HG03354 (cell line): ENCODE measurements around the gene CEP162.
"Not testable (repeated sequence)": the region's sequence is repeated elsewhere in the genome, so short reads cannot be mapped to it uniquely, and the experiment has no call there.

ENCODE experiments used
- ATAC-seq: cut with Tn5 transposase; IDR thresholded peaks from one replicate; pipeline ENCODE4 v1.9.1; 2021; ENCODE audit warnings: mild to moderate bottlenecking; ENCODE audit not compliant: unreplicated experiment, poor library complexity, severe bottlenecking

Gene CEP162

DNA sequence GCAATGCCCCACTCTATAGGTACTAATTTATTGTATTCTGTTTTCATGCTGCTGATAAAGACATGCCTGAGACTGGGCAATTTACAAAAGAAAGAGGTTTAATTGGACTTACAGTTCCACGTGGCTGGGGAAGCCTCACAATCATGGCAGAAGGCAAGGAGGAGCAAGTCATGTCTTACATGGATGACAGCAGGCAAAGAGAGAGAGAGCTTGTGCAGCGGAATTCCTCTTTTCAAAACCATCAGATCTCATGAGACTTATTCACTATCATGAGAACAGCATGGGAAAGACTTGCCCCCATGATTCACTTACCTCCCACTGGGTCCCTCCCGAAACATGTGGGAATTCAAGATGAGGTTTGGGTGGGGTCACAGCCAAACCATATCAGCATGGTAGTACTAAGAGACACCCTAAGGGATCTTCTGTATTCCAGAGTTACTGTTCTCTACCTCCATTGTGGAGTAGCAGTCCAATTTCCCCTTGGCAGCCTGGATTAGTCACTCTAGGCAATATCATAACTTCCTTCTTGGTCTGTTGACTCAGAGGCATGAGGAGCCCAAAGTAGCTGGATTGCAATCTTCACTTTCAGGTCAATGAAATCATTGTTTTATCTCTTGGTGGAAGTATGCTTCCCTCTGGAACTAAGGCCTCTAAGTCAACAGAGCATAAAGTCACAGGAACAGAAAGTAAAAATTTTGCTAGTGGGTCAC is 122.1 kb downstream of the CEP162 start:
- ATAC-seq = not testable (repeated sequence)

DNA sequence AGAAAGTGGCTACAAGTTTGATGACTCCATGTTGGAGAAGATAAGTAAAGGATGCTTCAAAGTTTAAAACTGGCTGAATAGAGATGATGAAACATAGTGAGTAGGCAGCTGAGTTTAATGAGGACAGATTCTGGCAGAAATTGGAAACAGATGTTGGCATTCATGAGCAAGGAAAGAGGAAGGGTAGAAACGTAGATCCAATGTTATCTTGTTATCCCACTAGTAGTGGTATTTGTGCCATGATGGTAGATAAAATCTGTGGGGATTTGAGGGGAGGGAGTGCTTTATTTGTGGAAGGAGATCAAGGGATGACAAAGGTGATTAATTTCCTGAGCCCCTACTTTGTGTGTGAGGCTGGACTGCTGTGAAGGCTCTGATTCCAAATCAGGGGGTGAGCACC is 124.4 kb downstream of the CEP162 start:
- no peak for ATAC-seq

DNA sequence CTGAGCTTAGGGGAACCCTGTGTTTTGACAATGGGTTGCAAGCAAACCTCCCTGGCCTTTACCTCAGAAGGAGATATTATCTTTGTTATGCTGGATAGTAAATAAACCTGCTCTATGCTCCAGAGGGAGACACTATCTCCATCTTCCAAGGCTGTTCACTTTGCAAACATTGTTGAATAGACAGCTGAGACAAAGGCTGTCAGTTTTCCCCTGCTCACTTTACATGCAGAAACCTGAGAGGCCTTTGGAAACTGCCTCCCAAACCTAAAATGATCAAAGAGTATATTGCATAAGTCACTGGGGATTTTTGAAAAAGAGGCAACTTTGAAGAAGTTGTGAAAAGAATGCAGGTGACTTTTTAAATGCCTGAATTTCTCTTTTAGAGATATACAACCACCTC is 132.3 kb downstream of the CEP162 start:
- ATAC-seq = no peak

DNA sequence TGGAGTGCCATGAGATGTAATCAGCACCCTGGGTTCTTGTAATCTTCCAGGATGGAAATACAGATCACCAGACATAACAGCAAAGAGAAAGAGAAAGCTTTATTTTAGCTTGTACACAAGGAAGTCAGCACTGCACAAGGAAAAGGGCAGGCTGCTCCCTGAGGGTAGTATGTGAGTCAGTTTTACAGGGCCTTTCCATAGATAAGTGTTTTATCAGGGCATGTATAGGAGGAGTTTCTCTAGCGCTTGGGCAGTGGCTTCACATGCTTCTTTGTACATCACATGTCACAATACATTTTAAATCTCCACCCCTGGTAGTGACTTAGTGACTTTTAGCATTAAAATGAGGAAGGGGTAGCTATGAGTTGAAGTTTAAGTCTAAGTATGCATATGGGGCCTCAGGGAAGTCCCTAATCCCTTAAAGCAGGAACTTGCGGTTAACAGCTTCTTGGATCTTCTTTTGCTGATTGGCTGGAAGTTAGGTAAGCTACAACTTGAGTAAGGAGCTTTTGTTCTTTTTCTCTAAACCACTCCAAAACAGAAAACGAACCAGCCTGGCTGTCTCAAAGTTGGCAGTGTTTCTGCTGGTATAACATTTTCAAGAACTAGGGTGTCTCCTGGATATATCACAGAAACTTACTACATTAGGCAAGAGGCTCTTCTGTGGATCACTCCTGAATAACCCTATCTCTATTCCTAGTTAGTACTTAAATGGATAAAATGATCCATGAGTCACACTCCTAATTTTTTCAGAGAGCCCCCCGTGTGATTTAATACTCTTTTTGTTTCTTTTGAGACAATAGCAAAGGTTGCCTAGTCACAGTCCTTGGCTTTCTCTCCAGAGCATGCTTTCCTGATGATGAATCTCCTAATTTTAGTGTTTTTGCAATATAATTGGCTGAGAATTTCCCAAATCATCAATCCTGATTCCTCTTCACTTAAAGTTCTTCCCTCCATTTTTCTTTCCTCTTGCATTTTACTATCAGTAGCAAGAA is 133.7 kb downstream of the CEP162 start:
- no peak for ATAC-seq

DNA sequence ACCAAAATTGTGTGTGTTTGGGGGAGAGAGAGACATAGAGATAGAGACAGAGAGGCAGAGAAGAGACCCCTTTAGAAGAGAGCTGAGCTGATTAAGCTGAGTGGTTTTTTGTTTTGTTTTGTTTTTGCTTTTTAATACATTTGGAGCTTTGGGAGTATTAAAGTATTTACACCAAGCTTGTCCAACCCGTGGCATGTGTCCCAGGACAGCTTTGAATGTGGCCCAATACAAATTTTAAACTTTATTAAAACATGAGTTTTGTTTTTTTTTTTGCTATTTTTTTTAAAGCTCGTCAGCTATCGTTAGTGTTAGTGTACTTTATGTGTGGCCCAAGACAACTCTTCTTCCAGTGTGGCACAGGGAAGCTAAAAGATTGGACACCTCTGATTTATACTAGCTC is 137.9 kb downstream of the CEP162 start:
- no peak for ATAC-seq

DNA sequence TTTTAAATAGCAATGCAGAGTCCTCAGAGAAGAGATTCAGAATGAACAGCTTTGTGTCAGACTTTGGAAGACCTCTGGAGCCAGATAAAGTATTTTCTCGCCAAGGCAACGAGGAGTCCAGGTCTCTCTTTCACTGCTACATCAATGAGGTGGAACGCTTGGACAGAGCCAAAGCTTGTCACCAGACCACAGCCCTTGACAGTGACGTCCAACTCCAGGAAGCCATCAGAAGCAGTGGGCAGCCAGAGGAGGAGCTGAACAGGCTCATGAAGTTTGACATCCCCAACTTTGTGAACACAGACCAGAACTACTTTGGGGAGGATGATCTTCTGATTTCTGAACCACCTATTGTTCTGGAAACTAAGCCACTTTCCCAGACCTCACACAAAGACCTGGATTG is 138.4 kb downstream of the CEP162 start:
- ATAC-seq = no peak

DNA sequence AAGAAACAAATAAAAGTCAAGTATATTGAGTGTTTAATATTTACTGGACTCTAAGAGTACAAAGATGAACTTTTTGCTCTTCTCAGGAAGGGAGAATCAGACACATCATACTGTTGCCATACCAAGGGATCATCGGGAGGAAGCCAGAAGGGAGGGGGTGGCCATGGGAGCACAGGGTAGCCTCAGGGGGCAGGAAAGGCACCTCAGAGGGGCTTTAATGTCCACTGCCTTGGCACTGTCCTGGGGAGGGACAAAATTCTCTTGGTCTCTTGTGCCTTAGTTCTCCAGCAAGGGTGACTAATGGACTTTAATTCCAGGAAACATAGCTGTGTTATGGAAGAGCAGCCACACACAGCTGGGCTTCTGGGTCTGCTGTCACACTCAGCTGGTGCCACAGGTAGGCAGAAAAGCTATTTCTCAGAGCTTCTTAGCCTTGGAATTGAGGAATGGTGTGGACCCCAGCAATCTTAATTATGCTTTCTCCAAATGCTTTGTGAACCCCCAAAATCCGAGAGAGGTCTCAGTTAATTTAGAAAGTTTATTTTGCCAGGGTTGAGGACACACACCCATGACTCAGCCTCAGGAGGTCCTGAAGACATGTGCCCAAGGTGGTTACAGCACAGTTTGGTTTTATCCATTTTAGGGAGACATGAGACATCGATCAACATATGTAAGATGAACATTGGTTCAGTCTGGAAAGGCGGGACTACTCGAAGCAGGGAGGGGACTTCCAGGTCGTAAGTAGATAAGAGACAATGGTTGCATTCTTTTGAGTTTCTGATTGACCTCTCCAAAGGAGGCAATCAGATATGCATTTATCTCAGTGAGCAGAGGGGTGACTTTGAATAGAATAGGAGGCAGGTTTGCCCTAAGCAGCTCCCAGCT is 140.7 kb downstream of the CEP162 start:
- ATAC-seq = no peak

DNA sequence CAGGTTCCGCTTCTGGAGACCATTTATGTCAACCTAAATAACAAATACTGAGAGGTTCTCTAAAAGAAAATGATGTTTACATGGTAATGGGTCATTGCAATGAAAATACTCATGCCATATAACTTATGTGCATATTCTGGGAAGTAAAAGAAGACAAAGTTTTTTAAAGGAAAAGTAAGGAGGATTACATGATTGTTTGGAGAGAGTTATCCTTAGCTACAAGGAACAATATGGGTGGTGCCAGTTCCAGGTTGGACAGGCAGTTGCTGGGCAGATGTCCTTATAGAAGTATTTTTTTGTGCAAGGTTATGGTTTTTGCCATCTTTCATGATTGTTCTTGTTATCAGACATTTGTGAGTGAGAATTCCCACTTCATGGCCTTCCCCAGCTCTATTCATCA is 141.4 kb downstream of the CEP162 start:
- no peak for ATAC-seq

DNA sequence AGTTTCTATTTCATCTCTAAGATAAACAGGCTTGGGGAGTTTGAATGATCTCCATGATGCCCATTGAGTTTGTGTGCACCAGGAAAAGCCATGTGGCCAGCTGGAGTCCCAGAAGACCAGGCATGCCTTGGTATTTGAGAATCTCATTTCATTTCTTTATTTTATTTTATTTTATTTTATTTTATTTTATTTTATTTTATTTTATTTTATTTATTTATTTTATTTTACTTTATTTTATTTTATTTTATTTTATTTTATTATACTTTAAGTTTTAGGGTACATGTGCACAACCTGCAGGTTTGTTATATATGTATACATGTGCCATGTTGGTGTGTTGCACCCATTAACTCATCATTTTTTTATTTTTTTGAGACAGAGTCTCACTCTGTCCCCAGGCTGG is 142.7 kb downstream of the CEP162 start:
- ATAC-seq = not testable (repeated sequence)

DNA sequence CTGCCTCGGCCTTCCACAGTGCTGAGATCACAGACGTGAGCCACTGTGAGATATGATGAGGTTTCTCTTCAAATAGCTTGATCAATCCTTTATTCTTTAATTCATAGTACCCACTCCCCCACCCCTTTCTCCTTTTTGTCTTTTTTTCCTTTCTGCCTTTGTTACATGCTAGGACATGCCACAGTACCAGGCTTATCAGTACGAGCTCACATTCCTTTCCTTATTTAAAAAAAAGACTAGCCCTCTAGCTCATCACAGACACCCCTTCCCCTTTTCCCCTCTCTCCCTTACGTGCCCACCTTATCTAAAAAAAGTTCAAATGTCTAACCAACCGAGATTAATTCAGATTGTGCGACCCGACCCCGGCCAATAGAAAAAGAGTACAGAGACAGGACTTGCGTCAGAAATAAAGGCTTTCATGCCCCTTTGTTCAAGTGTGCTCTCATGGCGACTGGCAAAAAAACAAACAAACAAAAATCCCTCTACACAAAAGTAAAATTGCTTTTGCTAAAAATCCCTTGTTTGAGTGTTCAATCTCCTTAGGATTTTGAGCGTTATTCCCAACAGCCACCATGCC is 144.7 kb downstream of the CEP162 start:
- ATAC-seq = no peak

DNA sequence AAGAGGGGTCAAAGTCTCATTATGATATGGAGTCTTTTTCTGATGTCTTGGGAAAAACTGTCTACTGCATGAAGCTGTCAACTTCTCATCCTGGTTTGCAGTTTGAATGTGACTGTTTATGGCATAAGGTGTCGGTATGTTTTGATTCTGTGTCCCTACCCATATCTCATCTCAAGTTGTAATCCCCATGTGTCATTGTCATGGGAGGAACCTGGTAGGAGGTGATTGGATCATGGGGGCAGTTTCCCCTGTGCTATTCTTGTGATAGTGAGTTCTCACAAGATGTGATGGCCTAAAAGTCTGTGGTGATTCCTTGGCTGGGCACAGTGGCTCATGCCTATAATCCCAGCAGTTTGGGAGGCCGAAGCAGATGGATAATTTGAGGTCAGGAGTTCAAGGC is 146.2 kb downstream of the CEP162 start:
- no peak for ATAC-seq

DNA sequence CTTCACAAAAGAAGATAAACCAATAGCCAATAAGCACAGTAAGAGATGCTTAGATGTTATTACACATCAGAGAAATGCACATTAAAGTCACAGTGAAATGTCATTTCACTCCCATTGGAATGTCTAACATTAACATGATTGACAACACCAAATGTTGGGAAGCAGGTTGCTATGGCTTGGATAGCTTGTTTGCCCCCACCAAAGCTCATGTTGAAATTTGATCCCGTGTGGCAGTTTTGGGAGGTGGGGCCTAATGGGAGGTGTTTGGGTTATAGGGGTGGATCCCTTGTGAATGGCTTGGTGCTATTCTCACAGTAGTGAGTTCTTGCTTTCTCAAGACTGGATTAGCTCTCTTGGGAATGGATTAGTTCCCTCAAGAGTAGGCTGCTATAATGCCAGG is 149.1 kb downstream of the CEP162 start:
- no peak for ATAC-seq

DNA sequence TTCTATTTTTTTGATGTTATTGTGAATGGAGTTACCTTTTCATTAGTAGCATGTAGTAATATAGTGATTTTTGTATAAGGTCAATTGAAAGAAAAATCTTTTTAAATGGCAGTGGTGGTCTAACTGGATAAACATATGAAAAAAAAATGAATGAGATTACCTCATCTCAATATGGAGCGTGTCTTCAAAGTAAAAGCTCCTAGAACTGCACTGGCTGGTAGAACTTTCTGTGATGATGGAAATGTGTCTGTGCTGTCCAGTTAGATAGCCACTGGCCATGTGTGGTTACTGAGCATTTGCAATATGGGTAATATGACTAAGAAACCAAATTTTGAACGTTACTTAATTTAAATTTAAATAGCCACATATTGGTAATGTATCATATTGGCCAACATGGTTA is 149.8 kb downstream of the CEP162 start:
- ATAC-seq = no peak

DNA sequence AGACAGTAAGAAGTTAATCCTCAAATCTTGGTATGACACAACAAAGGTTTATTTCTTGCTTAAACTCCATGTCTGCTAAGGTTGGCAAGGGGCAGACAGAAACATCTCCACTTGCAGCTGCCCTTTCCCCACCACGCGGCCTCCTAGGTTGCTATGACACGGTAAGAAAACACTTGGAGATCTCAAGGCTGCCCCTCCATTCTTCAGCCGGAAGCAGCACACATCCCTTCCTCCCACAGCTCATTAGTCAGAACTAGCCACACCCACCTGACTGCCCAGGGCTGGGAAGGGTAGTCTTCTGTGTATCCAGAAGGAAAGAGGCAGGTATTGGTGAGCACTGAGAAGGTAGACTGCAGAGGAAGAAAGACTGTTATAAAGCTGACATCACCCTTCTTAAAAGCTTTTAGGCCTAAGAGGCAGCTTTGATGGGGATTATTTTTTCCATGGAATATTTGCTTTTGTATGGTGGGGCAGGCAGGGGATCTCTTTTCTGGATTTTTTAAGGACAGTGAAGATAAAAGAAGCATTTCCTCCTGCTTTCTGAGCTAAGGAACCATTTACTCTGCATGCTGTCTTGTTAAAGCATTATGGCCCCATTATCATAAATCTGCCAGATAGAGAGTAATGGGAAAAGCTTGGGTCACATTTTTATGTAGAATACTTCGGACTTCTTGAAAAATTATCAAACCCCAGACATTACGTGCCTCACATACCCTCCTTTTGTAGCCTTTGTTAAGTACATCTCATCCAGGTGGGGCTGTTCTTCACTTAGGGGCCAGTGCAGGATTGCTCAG is 152.3 kb downstream of the CEP162 start:
- ATAC-seq = no peak
